ENCODE measurements around the gene PRR5. TPM values are rescaled to one million over a fixed set of nuclear protein-coding genes. Genes with fewer than 3 reads are reported as not detected.

PRR5 gene
- total RNA-seq, 4 donors from 2014 or later: 0.29 to 20.0 (median 10.8) TPM

DNA sequence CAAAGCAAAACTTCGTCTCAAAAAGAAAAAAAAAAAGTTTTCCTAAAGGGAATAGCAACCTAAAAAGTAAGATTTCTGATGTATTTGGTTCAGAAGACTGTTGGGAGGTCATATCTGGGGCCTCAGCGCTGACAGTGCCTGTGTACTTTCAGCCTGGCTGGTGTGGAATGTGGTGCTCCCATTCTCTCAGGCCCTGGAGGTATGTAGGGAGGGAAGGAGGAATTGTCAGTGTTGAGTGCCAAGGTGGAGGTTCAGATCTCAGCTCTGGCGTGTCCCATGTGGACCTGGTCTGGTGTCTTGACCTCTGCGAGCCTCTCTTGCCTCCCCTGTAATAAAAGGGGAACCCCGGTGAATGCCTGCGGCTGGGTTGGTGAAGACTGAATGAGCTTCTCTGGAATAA lies 22.4 kb downstream of the PRR5 start:
- no peak overlapping the region for H3K4me3 ChIP-seq
- no peaks in the 10 kb centered on the region for H3K9me3 ChIP-seq
- DNase-seq: no peak
- no peak overlapping the region for H3K27ac ChIP-seq
- no peaks in the 10 kb centered on the region for H3K27me3 ChIP-seq
- TF ChIP-seq POLR2A (IDR thresholded peaks at IDR 0.05): no peak
- TF ChIP-seq, protein P1, sequence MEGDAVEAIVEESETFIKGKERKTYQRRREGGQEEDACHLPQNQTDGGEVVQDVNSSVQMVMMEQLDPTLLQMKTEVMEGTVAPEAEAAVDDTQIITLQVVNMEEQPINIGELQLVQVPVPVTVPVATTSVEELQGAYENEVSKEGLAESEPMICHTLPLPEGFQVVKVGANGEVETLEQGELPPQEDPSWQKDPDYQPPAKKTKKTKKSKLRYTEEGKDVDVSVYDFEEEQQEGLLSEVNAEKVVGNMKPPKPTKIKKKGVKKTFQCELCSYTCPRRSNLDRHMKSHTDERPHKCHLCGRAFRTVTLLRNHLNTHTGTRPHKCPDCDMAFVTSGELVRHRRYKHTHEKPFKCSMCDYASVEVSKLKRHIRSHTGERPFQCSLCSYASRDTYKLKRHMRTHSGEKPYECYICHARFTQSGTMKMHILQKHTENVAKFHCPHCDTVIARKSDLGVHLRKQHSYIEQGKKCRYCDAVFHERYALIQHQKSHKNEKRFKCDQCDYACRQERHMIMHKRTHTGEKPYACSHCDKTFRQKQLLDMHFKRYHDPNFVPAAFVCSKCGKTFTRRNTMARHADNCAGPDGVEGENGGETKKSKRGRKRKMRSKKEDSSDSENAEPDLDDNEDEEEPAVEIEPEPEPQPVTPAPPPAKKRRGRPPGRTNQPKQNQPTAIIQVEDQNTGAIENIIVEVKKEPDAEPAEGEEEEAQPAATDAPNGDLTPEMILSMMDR (IDR thresholded peaks at IDR 0.05): no peak
- intact Hi-C loops (cut with DNase I; ENCODE audit: low total_unique reads): no loop called here
- H3K4me1 ChIP-seq: no peaks in the 10 kb centered on the region
- no peaks in the 10 kb centered on the region for H3K36me3 ChIP-seq

DNA sequence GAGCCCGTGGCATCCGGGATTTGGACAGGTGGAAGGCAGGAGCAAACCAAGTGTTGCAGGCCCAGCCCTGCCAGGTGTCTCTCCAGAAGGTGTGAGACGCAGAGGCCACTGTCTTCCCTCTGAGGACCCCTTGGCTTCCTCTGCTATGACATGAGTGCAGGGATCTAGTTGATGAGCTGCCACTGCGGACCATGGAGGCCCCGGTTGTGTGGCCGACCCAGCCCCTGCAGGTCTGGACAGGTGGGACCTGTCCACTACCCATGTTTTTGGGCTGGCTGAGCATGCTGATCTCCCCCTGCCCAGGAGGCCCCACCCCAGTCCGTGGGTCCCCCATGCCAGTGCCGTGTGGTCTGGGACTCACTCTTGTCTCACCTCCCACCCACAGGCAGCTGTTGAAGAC lies 22.9 kb downstream of the PRR5 start:
- Histone ChIP-seq H3K9me3 (no peaks in the 10 kb centered on the region), H3K27me3 (no peaks in the 10 kb centered on the region), H3K4me1 (no peaks in the 10 kb centered on the region), H3K4me3 (no peak overlapping the region), H3K36me3 (no peaks in the 10 kb centered on the region), H3K27ac (no peak overlapping the region)
- intact Hi-C loops (cut with DNase I; ENCODE audit: low total_unique reads): no loop called here
- TF ChIP-seq, protein P1 (IDR thresholded peaks at IDR 0.05): no peak
- no peak for TF ChIP-seq POLR2A (IDR thresholded peaks at IDR 0.05)
- no peak for DNase-seq

DNA sequence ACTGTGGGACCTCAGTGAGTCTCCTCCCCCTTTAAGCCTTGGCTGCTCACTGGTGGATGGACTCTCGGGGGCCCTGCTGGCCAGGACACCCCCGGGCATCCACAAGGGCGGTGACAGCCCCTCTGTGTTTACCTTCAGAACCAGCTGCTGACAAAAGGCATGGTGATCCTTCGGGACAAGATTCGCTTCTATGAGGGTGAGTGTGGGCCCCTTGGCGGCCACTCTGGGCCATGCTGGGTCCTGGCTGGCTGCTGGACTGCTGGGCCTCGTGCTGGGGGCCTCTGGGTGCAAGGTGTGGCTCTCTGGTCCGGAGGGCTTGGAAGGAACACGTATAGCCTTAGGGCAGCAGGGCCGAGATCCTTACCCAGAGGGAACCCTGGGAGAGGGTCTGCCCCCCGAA lies 24.4 kb downstream of the PRR5 start:
- no peak for TF ChIP-seq POLR2A (IDR thresholded peaks at IDR 0.05)
- TF ChIP-seq, protein P1 (IDR thresholded peaks at IDR 0.05): no peak
- intact Hi-C loops (cut with DNase I; ENCODE audit: low total_unique reads): no loop called here
- no peaks in the 10 kb centered on the region for H3K9me3 ChIP-seq
- no peak for DNase-seq
- no peaks in the 10 kb centered on the region for H3K36me3 ChIP-seq
- no peaks in the 10 kb centered on the region for H3K4me1 ChIP-seq
- no peak overlapping the region for H3K4me3 ChIP-seq
- no peaks in the 10 kb centered on the region for H3K27me3 ChIP-seq
- H3K27ac ChIP-seq: no peak overlapping the region

DNA sequence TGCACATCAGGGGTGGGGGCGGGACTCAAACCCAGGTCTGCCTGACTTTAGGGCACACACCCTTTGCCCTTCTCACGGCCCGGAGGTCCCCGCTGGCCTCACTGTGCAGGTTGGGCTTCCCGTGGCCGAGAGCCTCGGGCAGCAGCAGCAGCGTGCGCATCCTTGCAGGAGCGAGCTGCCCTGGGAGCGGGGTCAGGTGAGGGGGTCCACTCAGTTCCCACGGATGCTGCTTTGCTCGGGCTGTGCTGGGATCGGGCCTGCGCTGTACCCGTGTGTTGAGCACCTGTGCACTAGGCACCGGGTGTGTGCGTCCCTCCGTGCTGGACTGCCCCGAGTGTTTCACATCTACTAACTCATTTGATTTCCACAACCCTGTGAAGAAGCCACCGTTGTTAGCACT lies 25.1 kb downstream of the PRR5 start:
- DNase-seq: no peak
- intact Hi-C loops (cut with DNase I; ENCODE audit: low total_unique reads): no loop called here
- Histone ChIP-seq H3K4me3 (no peak overlapping the region), H3K4me1 (no peaks in the 10 kb centered on the region), H3K27me3 (no peaks in the 10 kb centered on the region), H3K36me3 (no peaks in the 10 kb centered on the region), H3K9me3 (no peaks in the 10 kb centered on the region), H3K27ac (no peak overlapping the region)
- no peak for TF ChIP-seq POLR2A (IDR thresholded peaks at IDR 0.05)
- TF ChIP-seq, protein P1 (IDR thresholded peaks at IDR 0.05): no peak

DNA sequence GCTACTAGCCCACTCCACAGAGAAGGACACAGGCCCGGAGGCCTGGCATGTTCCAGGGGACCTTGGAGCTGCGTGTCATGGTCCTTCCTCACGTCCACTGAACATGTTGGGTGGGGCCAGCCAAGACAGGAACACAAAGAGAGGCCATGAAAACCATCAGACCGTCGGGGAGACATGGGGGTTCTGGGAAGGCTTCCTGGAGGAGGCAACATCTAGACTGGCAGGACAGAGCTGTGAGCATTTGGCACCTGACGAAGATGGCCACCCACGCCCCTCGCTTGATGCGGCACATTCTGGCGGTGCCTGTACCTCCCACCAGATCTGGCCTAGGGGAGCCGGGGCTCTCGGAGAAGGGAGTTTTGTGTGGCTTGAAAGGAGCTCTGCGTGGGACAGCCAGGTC lies 25.7 kb downstream of the PRR5 start:
- no peak for DNase-seq
- no peaks in the 10 kb centered on the region for H3K36me3 ChIP-seq
- intact Hi-C loops (cut with DNase I; ENCODE audit: low total_unique reads): no loop called here
- no peak overlapping the region for H3K27ac ChIP-seq
- no peak for TF ChIP-seq POLR2A (IDR thresholded peaks at IDR 0.05)
- TF ChIP-seq, protein P1 (IDR thresholded peaks at IDR 0.05): no peak
- no peaks in the 10 kb centered on the region for H3K27me3 ChIP-seq
- no peaks in the 10 kb centered on the region for H3K9me3 ChIP-seq
- no peaks in the 10 kb centered on the region for H3K4me1 ChIP-seq
- H3K4me3 ChIP-seq: no peak overlapping the region
